GM23338 (cell line): ENCODE data around the gene AGBL4.

Experiments used
- CREB1 ChIP-seq: fragments of 250-450 bp; sonication (Bioruptor Pico); IDR thresholded peaks from 2 replicates; pipeline ENCODE4 v1.5.0; 2020; ENCODE audit warnings: low read depth, mild to moderate bottlenecking, moderate library complexity
- EZH2 ChIP-seq: fragments of 200-600 bp; sonication (generic); IDR thresholded peaks from one replicate; pipeline ENCODE4 v1.8.0; 2017; ENCODE audit warnings: antibody characterized with exemption, mild to moderate bottlenecking, low read depth; ENCODE audit not compliant: unreplicated experiment
- POLR2AphosphoS5 ChIP-seq: IDR thresholded peaks from 2 replicates; pipeline ENCODE4 v1.6.1; 2016; ENCODE audit warnings: antibody characterized with exemption, low read depth
- TF ChIP-seq, protein P1 (sequence below), 2 experiments: fragments of 200-600 bp in 1 of 2; sonication (generic) in 1 of 2; conservative IDR thresholded peaks; 2 replicates each; pipeline versions ENCODE4 v1.5.1 to v1.6.1; 2016 to 2017; ENCODE audit warnings: antibody characterized with exemption in 2 of 2, low read depth in 2 of 2, mild to moderate bottlenecking in 2 of 2, moderate library complexity in 1 of 2
- TF ChIP-seq, protein P2 (sequence below): IDR thresholded peaks from one replicate; pipeline ENCODE4 v1.6.1; 2018; ENCODE audit warnings: antibody characterized with exemption; ENCODE audit not compliant: unreplicated experiment

DNA sequence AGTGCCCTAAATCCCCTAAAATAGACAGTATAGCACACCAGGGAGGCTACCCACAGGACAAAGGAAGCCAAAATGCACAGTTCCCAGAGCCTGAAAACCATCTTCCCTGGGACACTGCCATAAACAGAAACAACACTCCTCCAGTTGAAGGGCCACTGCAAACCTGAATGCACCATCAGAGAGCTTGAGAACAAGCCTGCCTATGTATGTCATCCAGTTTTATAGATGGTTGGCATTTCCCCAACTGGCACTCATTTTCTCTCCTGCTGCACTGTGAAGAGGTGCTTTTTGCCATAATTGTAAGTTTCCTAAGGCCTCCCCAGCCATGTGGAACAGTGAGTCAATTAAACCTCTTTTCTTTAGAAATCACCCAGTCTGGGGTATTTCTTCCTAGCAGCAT is 169.0 kb downstream of the AGBL4 start:
- TF ChIP-seq, protein P1, sequence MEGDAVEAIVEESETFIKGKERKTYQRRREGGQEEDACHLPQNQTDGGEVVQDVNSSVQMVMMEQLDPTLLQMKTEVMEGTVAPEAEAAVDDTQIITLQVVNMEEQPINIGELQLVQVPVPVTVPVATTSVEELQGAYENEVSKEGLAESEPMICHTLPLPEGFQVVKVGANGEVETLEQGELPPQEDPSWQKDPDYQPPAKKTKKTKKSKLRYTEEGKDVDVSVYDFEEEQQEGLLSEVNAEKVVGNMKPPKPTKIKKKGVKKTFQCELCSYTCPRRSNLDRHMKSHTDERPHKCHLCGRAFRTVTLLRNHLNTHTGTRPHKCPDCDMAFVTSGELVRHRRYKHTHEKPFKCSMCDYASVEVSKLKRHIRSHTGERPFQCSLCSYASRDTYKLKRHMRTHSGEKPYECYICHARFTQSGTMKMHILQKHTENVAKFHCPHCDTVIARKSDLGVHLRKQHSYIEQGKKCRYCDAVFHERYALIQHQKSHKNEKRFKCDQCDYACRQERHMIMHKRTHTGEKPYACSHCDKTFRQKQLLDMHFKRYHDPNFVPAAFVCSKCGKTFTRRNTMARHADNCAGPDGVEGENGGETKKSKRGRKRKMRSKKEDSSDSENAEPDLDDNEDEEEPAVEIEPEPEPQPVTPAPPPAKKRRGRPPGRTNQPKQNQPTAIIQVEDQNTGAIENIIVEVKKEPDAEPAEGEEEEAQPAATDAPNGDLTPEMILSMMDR (conservative IDR thresholded peaks at IDR 0.05; ENCODE audit: low read depth in 2 of 2) = no peak
- TF ChIP-seq, protein P2, sequence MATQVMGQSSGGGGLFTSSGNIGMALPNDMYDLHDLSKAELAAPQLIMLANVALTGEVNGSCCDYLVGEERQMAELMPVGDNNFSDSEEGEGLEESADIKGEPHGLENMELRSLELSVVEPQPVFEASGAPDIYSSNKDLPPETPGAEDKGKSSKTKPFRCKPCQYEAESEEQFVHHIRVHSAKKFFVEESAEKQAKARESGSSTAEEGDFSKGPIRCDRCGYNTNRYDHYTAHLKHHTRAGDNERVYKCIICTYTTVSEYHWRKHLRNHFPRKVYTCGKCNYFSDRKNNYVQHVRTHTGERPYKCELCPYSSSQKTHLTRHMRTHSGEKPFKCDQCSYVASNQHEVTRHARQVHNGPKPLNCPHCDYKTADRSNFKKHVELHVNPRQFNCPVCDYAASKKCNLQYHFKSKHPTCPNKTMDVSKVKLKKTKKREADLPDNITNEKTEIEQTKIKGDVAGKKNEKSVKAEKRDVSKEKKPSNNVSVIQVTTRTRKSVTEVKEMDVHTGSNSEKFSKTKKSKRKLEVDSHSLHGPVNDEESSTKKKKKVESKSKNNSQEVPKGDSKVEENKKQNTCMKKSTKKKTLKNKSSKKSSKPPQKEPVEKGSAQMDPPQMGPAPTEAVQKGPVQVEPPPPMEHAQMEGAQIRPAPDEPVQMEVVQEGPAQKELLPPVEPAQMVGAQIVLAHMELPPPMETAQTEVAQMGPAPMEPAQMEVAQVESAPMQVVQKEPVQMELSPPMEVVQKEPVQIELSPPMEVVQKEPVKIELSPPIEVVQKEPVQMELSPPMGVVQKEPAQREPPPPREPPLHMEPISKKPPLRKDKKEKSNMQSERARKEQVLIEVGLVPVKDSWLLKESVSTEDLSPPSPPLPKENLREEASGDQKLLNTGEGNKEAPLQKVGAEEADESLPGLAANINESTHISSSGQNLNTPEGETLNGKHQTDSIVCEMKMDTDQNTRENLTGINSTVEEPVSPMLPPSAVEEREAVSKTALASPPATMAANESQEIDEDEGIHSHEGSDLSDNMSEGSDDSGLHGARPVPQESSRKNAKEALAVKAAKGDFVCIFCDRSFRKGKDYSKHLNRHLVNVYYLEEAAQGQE = no peak
- TF ChIP-seq CREB1 = no peak
- TF ChIP-seq POLR2AphosphoS5 = no peak
- no peak for TF ChIP-seq EZH2
